SH-SY5Y (cell line): ENCODE data around the gene LY9.

ENCODE experiments used
- GATA2 ChIP-seq: IDR thresholded peaks from 2 replicates; pipeline ENCODE4 v1.6.1; 2011; ENCODE audit warnings: mild to moderate bottlenecking, low read depth, low read length
- GATA3 ChIP-seq: IDR thresholded peaks from 2 replicates; pipeline ENCODE4 v1.6.1; 2011; ENCODE audit warnings: low read depth, mild to moderate bottlenecking, low read length, moderate library complexity

The LY9 gene

DNA sequence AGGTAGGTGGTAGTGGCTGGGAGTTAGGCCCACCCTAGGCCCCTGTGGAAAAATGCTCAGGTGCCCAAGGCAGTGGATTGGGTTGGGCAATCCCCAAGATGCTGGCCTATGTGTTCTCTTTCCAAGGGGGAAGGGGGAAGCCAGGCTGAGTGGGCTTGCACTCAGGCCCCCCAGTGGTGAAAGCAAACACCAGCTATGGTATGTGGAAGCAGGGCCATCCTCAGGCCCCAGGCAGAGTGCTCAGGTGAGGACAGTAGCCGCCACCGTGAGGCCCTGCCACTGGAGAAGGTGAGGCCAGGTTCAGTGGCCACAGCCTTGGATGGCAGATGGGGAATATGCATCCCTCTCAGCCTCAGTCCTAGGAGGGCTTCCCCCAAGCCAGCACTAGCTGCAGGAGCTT lies 11.8 kb downstream of the LY9 start:
- TF ChIP-seq GATA3 (no peak), GATA2 (no peak)

DNA sequence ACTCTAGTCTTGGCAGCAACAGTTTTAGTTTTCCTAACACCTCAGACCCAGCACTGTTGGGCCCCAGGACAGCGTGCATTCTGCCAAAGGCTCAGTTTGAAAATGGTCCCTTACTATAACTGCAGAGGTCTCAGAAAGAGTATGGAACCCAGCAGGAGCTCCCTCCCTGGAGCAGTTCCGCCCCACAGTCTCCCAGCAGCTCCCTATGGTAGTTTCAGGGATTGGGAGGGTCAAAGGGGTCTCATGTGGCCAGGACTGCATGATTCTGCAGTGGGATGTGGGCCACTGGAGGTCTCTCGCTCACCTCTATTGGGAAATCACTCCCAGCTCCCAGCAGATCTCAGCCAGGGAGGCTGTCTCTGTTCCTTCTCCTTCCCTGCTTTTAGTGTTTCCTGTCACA lies 12.3 kb downstream of the LY9 start:
- no peak for TF ChIP-seq GATA2
- TF ChIP-seq GATA3: no peak

- TF ChIP-seq GATA2: no peak
- TF ChIP-seq GATA3: no peak
These were observed 14.5 kb downstream of the LY9 start for GRCh38 chr1:160810486-160810885.

- TF ChIP-seq GATA3 (no peak), GATA2 (no peak)
These were observed 15.2 kb downstream of the LY9 start for GRCh38 chr1:160811147-160811546.

- TF ChIP-seq GATA3: no peak
- no peak for TF ChIP-seq GATA2
These were observed 17.2 kb downstream of the LY9 start for GRCh38 chr1:160813215-160813614.

GRCh38 chr1:160814316-160814715 lies 18.3 kb downstream of the LY9 start:
- TF ChIP-seq GATA3 (no peak), GATA2 (no peak)

DNA sequence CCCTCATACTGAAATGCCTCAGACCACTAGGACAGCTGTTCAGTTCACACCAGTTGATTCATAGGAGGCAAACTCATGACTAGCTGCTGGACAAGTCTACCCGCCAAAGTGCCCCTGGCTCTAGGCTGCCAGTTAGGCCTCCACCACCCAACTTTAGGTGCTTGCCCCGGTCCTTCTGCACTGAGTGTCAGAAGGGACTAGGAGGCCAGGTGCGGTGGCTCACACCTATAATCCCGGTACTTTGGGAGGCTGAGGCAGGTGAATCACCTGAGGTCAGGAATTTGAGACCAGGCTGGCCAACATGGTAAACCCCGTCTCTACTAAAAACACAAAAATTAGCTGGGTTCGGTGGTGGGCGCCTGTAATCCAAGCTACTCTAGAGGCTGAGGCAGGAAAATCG lies 18.9 kb downstream of the LY9 start:
- TF ChIP-seq GATA2 (no peak), GATA3 (no peak)

- TF ChIP-seq GATA2 (no peak), GATA3 (no peak)
These were observed 22.4 kb downstream of the LY9 start for GRCh38 chr1:160818207-160818937.

DNA sequence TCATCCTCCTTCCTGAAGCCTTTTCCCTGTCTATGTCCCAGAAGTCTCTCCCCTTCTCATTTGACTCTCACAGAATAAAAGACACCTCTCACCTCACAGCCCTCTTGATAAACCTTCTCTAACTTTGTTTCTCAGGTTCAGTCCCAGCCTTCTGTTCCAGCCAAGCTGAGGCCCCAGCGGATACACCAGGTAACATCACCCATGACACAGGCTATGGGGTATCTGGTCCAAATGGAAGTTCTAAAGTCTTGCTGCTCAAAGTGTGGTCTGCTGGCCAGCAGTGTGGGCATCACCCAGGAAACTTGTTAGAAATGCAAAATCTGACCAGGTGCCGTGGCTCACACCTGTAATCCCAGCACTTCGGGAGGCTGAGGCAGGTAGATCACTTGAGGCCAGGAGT lies 23.2 kb downstream of the LY9 start:
- TF ChIP-seq GATA2 (no peak), GATA3 (no peak)

DNA sequence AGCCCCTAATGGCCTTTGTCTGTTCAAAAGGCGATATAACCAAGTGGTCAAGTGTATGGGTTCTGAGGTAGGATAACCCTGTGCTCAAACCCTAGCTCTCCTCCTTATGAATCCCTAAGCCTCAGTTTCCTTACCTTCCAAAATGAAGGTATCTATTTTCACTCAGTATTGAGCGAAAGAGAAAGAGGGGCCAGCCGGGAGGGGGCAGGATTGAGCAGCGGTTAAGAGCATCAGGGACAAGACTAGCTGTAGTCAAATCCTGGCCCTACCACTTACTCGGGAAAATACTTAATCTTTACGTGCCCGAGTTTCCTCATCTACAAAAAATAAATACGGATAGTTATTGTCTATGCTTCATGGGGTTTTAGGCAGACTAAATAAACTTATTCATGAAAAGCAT lies 25.7 kb downstream of the LY9 start:
- TF ChIP-seq GATA3 (no peak), GATA2 (no peak)

GRCh38 chr1:160823296-160823695 lies 27.3 kb downstream of the LY9 start:
- TF ChIP-seq GATA3: no peak
- no peak for TF ChIP-seq GATA2

DNA sequence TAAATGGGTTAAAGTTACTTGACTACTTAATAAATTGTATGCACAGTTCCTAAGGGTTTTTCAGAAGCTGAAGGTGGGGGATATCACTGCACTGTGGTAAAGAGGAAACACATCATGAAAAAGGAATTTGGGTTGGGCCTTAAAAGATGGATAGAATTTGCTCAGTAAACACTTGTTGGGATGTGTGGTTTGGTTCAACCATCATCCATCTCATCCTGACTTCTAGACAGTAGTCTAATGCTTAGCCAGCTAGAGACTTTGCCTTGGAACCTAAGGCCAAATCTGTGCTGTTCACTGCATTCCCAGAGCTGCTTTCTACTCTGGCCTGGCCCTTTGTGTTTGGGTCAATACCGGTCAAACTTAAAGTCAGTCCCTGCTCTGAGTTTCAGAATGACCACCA lies 30.6 kb downstream of the LY9 start:
- TF ChIP-seq GATA3 (no peak), GATA2 (no peak)

GRCh38 chr1:160827418-160827817 lies 31.4 kb downstream of the LY9 start:
- TF ChIP-seq GATA2: no peak
- no peak for TF ChIP-seq GATA3

DNA sequence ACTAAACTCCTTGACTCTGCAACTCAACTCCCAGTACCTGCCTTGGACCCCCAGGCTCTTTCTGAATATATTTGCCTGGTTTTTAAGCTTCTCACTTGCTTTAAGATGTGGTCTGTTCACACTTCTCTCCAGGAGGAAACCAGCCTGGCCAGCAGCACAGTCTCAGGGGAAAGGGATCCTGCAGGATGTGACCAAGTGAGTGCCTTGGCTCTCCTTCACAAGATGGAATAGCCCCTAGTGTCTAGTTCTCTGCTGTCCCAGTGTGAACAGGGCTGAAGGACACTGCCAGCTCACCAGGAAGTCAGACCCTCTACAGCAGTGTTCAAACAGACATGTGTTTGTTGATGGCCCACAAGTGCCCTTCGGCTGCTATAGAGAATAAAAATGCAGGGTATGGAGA lies 33.8 kb downstream of the LY9 start:
- TF ChIP-seq GATA2: no peak
- TF ChIP-seq GATA3: no peak

- TF ChIP-seq GATA3: no peak
- no peak for TF ChIP-seq GATA2
These were observed 34.6 kb downstream of the LY9 start for GRCh38 chr1:160830321-160831153.
